Measurements from ENCODE around the gene TCF4.

DNA sequence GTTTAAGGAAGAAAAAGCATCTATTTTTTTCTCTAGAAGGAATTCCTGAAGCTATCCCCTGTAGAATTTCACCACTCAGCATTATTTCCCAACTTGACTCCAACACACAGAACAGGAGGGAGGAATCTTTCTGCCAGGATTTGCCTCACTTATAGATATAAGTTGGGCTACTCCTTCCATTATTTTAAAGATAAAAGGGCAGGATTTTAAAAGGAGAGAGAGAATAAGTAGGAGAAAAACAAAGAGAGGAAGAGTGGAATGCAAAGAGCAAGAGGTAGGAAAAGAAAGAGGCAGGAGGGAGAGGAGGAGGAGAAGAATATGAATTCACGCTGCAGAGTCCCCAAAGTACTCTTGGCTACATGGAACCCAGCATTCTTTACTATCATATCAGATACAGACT lies 182.5 kb downstream of the TCF4 start:
- no peak for TF ChIP-seq CTCF (IDR thresholded peaks at IDR 0.05; ENCODE audit: insufficient read depth, low read depth, low read length)
- TF ChIP-seq EZH2 (IDR thresholded peaks at IDR 0.05; ENCODE audit: insufficient read depth, low read length) = no peak
